GM23338 (cell line): ENCODE results near the gene CXCL12. TPM values are rescaled to one million over a fixed set of nuclear protein-coding genes. Genes with fewer than 3 reads are reported as not detected.

Experiments used
- ATAC-seq: fragments of 200-7000 bp; cut with Tn5 transposase; 3 replicates; pipeline ENCODE4 v1.9.1; 2020
- DNase-seq: peaks from one replicate; pipeline ENCODE4 v3.0.0-alpha.2; 2015; ENCODE audit warnings: low spot score
- H2AFZ ChIP-seq: fragments of 200-600 bp; sonication (generic); 2 replicates; pipeline ENCODE4 v1.8.0; 2016; ENCODE audit warnings: antibody characterized with exemption, mild to moderate bottlenecking, moderate library complexity
- H3F3A ChIP-seq: fragments of 200-600 bp; sonication (generic); replicated peaks from 2 replicates; pipeline ENCODE4 v1.8.0; 2017; ENCODE audit warnings: antibody characterized with exemption, mixed run types, low read depth
- H3K27ac ChIP-seq: fragments of 200-600 bp; sonication (generic); 2 replicates; pipeline ENCODE4 v1.6.1; 2016; ENCODE audit warnings: low read depth
- H3K27me3 ChIP-seq: fragments of 200-600 bp; sonication (generic); 2 replicates; pipeline ENCODE4 v1.8.0; 2016; ENCODE audit warnings: mild to moderate bottlenecking, mixed run types, moderate library complexity; ENCODE audit not compliant: insufficient read depth
- H3K36me3 ChIP-seq: fragments of 200-600 bp; sonication (generic); 2 replicates; pipeline ENCODE4 v1.8.0; 2016; ENCODE audit warnings: mild to moderate bottlenecking; ENCODE audit not compliant: insufficient read depth
- H3K4me1 ChIP-seq: fragments of 200-600 bp; sonication (generic); 2 replicates; pipeline ENCODE4 v1.8.0; 2016; ENCODE audit warnings: mild to moderate bottlenecking, moderate library complexity; ENCODE audit not compliant: insufficient read depth
- H3K4me2 ChIP-seq: fragments of 200-600 bp; sonication (generic); 2 replicates; pipeline ENCODE4 v1.7.1; 2017; ENCODE audit warnings: mixed run types
- H3K4me3 ChIP-seq: fragments of 200-600 bp; sonication (generic); 2 replicates; pipeline ENCODE4 v1.6.1; 2016; ENCODE audit warnings: mixed run types
- H3K79me2 ChIP-seq: fragments of 200-600 bp; sonication (generic); replicated peaks from 2 replicates; pipeline ENCODE4 v1.8.0; 2017; ENCODE audit warnings: mild to moderate bottlenecking; ENCODE audit not compliant: insufficient read depth
- H3K9me2 ChIP-seq: fragments of 200-600 bp; sonication (generic); 2 replicates; pipeline ENCODE4 v1.8.0; 2017; ENCODE audit not compliant: insufficient read depth
- H4K20me1 ChIP-seq: fragments of 200-600 bp; sonication (generic); replicated peaks from 2 replicates; pipeline ENCODE4 v1.8.0; 2017; ENCODE audit warnings: mild to moderate bottlenecking; ENCODE audit not compliant: insufficient read depth
- H3K27ac Mint-ChIP-seq: 2 replicates; pipeline ENCODE4 v1.8.0; 2020; ENCODE audit warnings: inconsistent platforms, mild to moderate bottlenecking, moderate library complexity, mixed read lengths
- H3K27me3 Mint-ChIP-seq: 3 replicates; pipeline ENCODE4 v1.8.0; 2022; ENCODE audit warnings: low read depth, mild to moderate bottlenecking, moderate library complexity, mixed read lengths, inconsistent platforms; ENCODE audit not compliant: insufficient read depth, poor library complexity
- H3K36me3 Mint-ChIP-seq: 3 replicates; pipeline ENCODE4 v1.8.0; 2021; ENCODE audit warnings: low read depth, mild to moderate bottlenecking, inconsistent platforms, moderate library complexity, mixed read lengths
- H3K4me1 Mint-ChIP-seq: 3 replicates; pipeline ENCODE4 v1.8.0; 2020; ENCODE audit warnings: mild to moderate bottlenecking, inconsistent platforms, mixed read lengths
- H3K4me3 Mint-ChIP-seq: 3 replicates; pipeline ENCODE4 v1.8.0; 2021; ENCODE audit warnings: moderate library complexity, mild to moderate bottlenecking, inconsistent platforms, mixed read lengths
- H3K9me3 Mint-ChIP-seq: 3 replicates; pipeline ENCODE4 v1.8.0; 2020; ENCODE audit warnings: moderate library complexity, mild to moderate bottlenecking, inconsistent platforms, mixed read lengths
- CTCF ChIP-seq, 2 experiments: fragments of 200-600 bp in 1 of 2; sonication (generic) in 1 of 2; conservative IDR thresholded peaks; 2 replicates each; pipeline versions ENCODE4 v1.5.1 to v1.6.1; 2016 to 2017; ENCODE audit warnings: antibody characterized with exemption in 2 of 2, low read depth in 2 of 2, mild to moderate bottlenecking in 2 of 2, moderate library complexity in 1 of 2
- JUNB ChIP-seq: IDR thresholded peaks from one replicate; pipeline ENCODE4 v1.6.1; 2016; ENCODE audit warnings: antibody characterized with exemption; ENCODE audit not compliant: unreplicated experiment
- POLR2AphosphoS5 ChIP-seq: IDR thresholded peaks from 2 replicates; pipeline ENCODE4 v1.6.1; 2016; ENCODE audit warnings: antibody characterized with exemption, low read depth
- ZNF331 ChIP-seq: fragments of 250-450 bp; sonication (Bioruptor Pico); IDR thresholded peaks from 2 replicates; pipeline ENCODE4 v1.5.0; 2020; ENCODE audit warnings: low read depth, mild to moderate bottlenecking, moderate library complexity
- polyA plus RNA-seq: library from polyadenylated mRNA; unstranded; fragments of >200 nt; fragmentation: Nextera tagmentation; extraction: Ambion mirVana; gene quantifications from 2 replicates; pipeline ENCODE4 v1.2.1, GENCODE V29; 2016
- total RNA-seq: library from RNA; depleted of rRNA; stranded (reverse); fragments of >200 nt; shearing (Covaris generic); gene quantifications from 2 replicates; pipeline ENCODE4 v1.2.3, GENCODE V29; 2014
- TF ChIP-seq, protein P1 (sequence below): fragments of 250-450 bp; sonication (Bioruptor Pico); IDR thresholded peaks from 2 replicates; pipeline ENCODE4 v1.5.0; 2020; ENCODE audit warnings: mild to moderate bottlenecking, moderate library complexity

CXCL12 gene
- total and polyA plus RNA-seq, 2 experiments from 2014 or later = 53.8 to 58.5 TPM

- TF ChIP-seq, protein P1, sequence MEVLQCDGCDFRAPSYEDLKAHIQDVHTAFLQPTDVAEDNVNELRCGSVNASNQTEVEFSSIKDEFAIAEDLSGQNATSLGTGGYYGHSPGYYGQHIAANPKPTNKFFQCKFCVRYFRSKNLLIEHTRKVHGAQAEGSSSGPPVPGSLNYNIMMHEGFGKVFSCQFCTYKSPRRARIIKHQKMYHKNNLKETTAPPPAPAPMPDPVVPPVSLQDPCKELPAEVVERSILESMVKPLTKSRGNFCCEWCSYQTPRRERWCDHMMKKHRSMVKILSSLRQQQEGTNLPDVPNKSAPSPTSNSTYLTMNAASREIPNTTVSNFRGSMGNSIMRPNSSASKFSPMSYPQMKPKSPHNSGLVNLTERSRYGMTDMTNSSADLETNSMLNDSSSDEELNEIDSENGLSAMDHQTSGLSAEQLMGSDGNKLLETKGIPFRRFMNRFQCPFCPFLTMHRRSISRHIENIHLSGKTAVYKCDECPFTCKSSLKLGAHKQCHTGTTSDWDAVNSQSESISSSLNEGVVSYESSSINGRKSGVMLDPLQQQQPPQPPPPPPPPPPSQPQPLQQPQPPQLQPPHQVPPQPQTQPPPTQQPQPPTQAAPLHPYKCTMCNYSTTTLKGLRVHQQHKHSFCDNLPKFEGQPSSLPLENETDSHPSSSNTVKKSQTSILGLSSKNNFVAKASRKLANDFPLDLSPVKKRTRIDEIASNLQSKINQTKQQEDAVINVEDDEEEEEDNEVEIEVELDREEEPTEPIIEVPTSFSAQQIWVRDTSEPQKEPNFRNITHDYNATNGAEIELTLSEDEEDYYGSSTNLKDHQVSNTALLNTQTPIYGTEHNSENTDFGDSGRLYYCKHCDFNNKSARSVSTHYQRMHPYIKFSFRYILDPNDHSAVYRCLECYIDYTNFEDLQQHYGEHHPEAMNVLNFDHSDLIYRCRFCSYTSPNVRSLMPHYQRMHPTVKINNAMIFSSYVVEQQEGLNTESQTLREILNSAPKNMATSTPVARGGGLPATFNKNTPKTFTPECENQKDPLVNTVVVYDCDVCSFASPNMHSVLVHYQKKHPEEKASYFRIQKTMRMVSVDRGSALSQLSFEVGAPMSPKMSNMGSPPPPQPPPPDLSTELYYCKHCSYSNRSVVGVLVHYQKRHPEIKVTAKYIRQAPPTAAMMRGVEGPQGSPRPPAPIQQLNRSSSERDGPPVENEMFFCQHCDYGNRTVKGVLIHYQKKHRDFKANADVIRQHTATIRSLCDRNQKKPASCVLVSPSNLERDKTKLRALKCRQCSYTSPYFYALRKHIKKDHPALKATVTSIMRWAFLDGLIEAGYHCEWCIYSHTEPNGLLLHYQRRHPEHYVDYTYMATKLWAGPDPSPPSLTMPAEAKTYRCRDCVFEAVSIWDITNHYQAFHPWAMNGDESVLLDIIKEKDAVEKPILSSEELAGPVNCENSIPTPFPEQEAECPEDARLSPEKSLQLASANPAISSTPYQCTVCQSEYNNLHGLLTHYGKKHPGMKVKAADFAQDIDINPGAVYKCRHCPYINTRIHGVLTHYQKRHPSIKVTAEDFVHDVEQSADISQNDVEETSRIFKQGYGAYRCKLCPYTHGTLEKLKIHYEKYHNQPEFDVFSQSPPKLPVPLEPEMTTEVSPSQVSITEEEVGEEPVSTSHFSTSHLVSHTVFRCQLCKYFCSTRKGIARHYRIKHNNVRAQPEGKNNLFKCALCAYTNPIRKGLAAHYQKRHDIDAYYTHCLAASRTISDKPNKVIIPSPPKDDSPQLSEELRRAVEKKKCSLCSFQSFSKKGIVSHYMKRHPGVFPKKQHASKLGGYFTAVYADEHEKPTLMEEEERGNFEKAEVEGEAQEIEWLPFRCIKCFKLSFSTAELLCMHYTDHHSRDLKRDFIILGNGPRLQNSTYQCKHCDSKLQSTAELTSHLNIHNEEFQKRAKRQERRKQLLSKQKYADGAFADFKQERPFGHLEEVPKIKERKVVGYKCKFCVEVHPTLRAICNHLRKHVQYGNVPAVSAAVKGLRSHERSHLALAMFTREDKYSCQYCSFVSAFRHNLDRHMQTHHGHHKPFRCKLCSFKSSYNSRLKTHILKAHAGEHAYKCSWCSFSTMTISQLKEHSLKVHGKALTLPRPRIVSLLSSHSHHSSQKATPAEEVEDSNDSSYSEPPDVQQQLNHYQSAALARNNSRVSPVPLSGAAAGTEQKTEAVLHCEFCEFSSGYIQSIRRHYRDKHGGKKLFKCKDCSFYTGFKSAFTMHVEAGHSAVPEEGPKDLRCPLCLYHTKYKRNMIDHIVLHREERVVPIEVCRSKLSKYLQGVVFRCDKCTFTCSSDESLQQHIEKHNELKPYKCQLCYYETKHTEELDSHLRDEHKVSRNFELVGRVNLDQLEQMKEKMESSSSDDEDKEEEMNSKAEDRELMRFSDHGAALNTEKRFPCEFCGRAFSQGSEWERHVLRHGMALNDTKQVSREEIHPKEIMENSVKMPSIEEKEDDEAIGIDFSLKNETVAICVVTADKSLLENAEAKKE = no peak; the same call in 1 of the 2 replicates
- TF ChIP-seq POLR2AphosphoS5 = no peak
- TF ChIP-seq JUNB = no peak
- TF ChIP-seq ZNF331 (CRISPR knock-in tag) = no peak
Measured at GRCh38 chr10:44399659-44400451, 15.0 kb upstream of the CXCL12 start (continued).

- H2AFZ ChIP-seq = peak overlapping the region; percentile 16
- H3K4me3 Mint-ChIP-seq = no peak overlapping the region
- H3K4me1 Mint-ChIP-seq = peaks cover 62% of the 10 kb centered on the region
- H4K20me1 ChIP-seq = no peaks in the 10 kb centered on the region
- peak overlapping the region; percentile 61 for H3K4me2 ChIP-seq
- H3K36me3 Mint-ChIP-seq = no peaks in the 10 kb centered on the region; the same call in 2 of the 3 replicates
- H3K9me2 ChIP-seq = no peaks in the 10 kb centered on the region
- peaks cover 23% of the 10 kb centered on the region for H3K27me3 Mint-ChIP-seq
- peak overlapping the region; percentile 18; the same call in 1 of the 2 replicates for H3K27ac Mint-ChIP-seq
- ATAC-seq (peak; percentile 58), DNase-seq (peak; percentile 49)
- H3K9me3 Mint-ChIP-seq = no peaks in the 10 kb centered on the region; the same call in 2 of the 3 replicates
- no peak overlapping the region for H3K4me3 ChIP-seq
- H3K36me3 ChIP-seq = no peaks in the 10 kb centered on the region
- H3K27me3 ChIP-seq = peaks cover 8% of the 10 kb centered on the region; the same call in 1 of the 2 replicates
- no peaks in the 10 kb centered on the region for H3K79me2 ChIP-seq
- H3K4me1 ChIP-seq = peaks cover 42% of the 10 kb centered on the region
- H3K27ac ChIP-seq = no peak overlapping the region
- H3F3A ChIP-seq = no peaks in the 10 kb centered on the region
- TF ChIP-seq POLR2AphosphoS5 (no peak), CTCF (conservative IDR thresholded peaks at IDR 0.05; ENCODE audit: low read depth in 2 of 2) (peak in 1 of 2 experiments; percentile 29; a peak in 3 of 4 replicates)
Measured at GRCh38 chr10:44398747-44399658, 14.1 kb upstream of the CXCL12 start.
